ENCODE measurements around the gene SCN4B.

Gene SCN4B

DNA sequence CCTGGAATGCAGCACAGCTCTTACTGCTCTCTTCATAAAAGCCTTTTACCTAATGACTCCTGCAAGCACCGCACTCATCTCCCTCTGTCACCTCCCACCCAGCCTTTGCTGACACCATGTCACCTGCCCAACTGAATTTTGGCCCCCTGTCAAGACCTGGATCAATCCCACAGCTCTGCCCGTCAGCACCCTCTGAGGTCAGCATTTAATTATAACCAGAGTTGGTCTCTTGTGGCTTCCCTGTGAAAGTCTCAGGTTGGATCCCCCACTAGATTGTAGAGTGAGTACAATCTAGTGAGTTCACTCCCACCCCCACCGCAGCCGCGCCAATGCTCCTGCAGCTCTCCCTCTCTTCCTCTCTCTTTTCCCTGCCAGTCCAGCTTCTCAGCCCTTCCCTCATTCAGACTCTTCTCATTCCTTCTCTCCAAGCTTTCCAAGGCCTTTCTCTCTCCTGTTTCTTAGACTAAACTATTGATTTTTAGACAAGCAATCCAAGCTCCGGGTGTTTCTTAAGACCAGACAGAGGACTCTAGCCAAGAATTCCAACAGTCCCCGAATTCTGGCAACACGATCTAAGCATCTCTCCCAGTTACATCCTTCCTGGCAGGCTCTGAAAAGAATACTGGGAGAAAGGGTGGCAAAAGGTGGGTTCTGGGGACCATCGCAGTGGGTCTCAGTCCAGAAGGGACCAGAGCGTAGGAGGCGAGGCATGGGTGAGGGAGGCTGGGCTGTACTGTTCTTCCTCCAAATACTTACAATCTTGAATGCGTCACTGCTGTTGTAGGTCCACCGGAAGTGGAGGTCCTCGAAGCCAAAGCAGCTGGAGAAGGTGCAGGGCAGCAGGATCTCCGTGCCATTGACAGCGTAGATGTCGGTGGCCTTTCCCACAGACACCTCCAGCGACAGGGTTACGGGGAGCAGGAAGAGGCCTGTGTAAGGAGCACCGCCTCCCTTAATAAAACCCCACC is 8.0 kb downstream of the SCN4B start:
- Histone ChIP-seq H3K4me3 (ENCODE audit: low read length) (no peak overlapping the region), H3K27me3 (ENCODE audit: insufficient read depth, low read length) (peaks cover 51% of the 10 kb centered on the region)

GRCh38 chr11:118143661-118144185 is 8.9 kb downstream of the SCN4B start:
- Histone ChIP-seq H3K9me3 (ENCODE audit: low read length) (no peaks in the 10 kb centered on the region), H3K36me3 (ENCODE audit: insufficient read depth, low read length) (no peaks in the 10 kb centered on the region), H3K4me1 (ENCODE audit: insufficient read depth, low read length) (peaks cover 4% of the 10 kb centered on the region), H2AFZ (ENCODE audit: low read depth, low read length) (no peak overlapping the region), H3K4me3 (ENCODE audit: low read length) (no peak overlapping the region), H3K27me3 (ENCODE audit: insufficient read depth, low read length) (peaks cover 44% of the 10 kb centered on the region)

More for the DNA sequence above, 8.0 kb downstream of the SCN4B start:
- no peaks in the 10 kb centered on the region for H3K9me3 ChIP-seq (ENCODE audit: low read length)
- no peaks in the 10 kb centered on the region for H3K36me3 ChIP-seq (ENCODE audit: insufficient read depth, low read length)
- H3K4me1 ChIP-seq (ENCODE audit: insufficient read depth, low read length), result peaks cover 4% of the 10 kb centered on the region
- no peak overlapping the region for H2AFZ ChIP-seq (ENCODE audit: low read depth, low read length)

DNA sequence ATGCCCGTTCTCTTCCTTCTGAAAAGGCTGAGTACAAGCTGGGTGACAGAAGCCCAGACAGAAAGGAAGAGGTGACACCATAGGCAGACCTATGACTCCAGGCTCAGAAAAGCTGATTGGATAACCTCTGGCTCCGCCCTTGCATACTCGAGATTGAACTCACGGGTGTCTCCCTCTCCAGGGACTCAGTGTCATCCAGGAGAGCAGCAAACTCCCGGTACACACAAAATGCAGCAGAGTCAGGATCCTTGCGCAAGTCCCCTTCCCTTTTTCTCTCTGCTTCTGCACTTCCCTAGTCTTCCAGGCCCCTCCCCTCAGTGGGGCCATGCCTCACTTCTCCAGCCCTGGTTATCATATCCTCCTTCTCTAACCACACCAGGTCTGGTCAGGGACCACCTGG is 9.8 kb downstream of the SCN4B start:
- H3K4me3 ChIP-seq (ENCODE audit: low read length), result no peak overlapping the region
- H3K4me1 ChIP-seq (ENCODE audit: insufficient read depth, low read length), result peaks cover 4% of the 10 kb centered on the region
- H2AFZ ChIP-seq (ENCODE audit: low read depth, low read length), result no peak overlapping the region
- no peaks in the 10 kb centered on the region for H3K9me3 ChIP-seq (ENCODE audit: low read length)
- peaks cover 43% of the 10 kb centered on the region for H3K27me3 ChIP-seq (ENCODE audit: insufficient read depth, low read length)
- H3K36me3 ChIP-seq (ENCODE audit: insufficient read depth, low read length), result no peaks in the 10 kb centered on the region

DNA sequence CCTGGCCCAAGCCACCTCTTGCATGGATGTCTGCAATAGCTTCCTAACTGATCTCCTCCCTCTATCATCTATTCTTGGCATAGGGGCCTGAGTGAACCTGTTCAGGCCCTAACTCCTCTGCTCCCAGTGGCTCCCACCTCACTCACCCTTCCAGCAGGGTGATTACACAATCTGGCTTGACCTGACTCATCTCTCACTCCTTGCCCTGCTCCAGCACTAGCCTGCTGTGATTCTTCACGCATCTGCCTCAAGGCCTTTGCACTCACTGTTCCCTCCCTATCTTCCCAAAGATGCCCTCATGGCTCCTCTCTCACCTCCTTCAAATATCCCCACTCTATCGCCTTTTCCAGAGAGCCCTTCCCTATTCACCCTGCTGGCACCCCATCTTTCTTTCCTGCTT is 10.5 kb downstream of the SCN4B start:
- Histone ChIP-seq H3K9me3 (ENCODE audit: low read length) (no peaks in the 10 kb centered on the region), H3K36me3 (ENCODE audit: insufficient read depth, low read length) (no peaks in the 10 kb centered on the region), H3K4me1 (ENCODE audit: insufficient read depth, low read length) (peaks cover 4% of the 10 kb centered on the region), H2AFZ (ENCODE audit: low read depth, low read length) (no peak overlapping the region), H3K27me3 (ENCODE audit: insufficient read depth, low read length) (peaks cover 39% of the 10 kb centered on the region), H3K4me3 (ENCODE audit: low read length) (no peak overlapping the region)

GRCh38 chr11:118139578-118139977 is 13.0 kb downstream of the SCN4B start:
- no peaks in the 10 kb centered on the region for H3K4me1 ChIP-seq (ENCODE audit: insufficient read depth, low read length)
- H2AFZ ChIP-seq (ENCODE audit: low read depth, low read length), result no peak overlapping the region
- H3K27me3 ChIP-seq (ENCODE audit: insufficient read depth, low read length), result peaks cover 28% of the 10 kb centered on the region
- H3K9me3 ChIP-seq (ENCODE audit: low read length), result no peaks in the 10 kb centered on the region
- no peaks in the 10 kb centered on the region for H3K36me3 ChIP-seq (ENCODE audit: insufficient read depth, low read length)
- H3K4me3 ChIP-seq (ENCODE audit: low read length), result no peak overlapping the region

DNA sequence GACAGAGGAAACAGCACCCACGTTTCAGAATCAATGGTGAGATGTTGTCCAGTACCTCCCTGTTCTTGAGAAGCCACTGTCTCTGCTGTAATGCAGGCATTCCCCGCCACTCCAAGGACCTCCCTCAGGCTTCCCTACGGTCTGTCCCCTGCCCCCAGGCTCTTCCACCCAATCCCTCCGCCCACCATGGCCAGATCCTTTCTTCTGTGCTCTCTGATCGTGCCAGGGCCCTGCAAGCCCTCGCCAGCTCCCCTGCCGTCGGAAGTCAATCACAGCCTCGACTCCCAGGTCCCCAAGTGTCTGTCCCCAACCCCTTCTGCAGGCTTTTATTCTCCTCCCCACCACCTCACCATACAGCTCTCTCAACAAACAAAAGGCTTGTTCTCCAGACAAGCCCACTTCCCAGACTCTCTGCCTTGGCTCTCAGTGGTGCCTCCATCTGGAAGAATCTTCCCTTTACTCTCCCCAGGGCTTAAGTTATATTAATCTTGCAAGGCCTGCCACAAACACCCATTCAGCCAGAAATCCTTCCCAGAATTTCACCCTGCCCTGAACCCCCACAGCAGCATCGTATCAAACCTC is 13.7 kb downstream of the SCN4B start:
- no peak overlapping the region for H3K4me3 ChIP-seq (ENCODE audit: low read length)
- H3K36me3 ChIP-seq (ENCODE audit: insufficient read depth, low read length), result no peaks in the 10 kb centered on the region
- no peak overlapping the region for H2AFZ ChIP-seq (ENCODE audit: low read depth, low read length)
- H3K9me3 ChIP-seq (ENCODE audit: low read length), result no peaks in the 10 kb centered on the region
- no peaks in the 10 kb centered on the region for H3K4me1 ChIP-seq (ENCODE audit: insufficient read depth, low read length)
- peaks cover 28% of the 10 kb centered on the region for H3K27me3 ChIP-seq (ENCODE audit: insufficient read depth, low read length)

DNA sequence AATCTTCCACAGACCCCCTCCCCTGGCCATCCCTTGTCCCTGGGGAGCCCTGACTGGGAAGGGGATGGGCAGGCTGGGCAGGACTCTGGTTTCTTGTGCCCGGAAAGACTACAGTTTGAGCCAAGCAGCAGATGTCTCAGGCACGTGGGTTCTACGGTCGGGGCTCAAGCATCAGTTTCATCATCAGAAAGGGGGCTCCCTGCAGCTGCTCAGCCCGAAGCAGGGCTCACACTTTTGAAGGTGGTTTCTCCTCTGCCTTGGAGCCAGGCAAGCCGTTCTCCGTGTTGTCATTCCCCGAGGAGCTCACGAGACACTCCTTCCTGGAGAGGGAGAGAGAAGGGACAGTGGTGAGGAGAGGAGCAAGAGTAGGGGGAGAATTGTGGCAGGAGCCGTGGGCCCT is 15.8 kb downstream of the SCN4B start:
- Histone ChIP-seq H3K4me1 (ENCODE audit: insufficient read depth, low read length) (no peaks in the 10 kb centered on the region), H3K9me3 (ENCODE audit: low read length) (no peaks in the 10 kb centered on the region), H3K27me3 (ENCODE audit: insufficient read depth, low read length) (peaks cover 20% of the 10 kb centered on the region), H3K4me3 (ENCODE audit: low read length) (no peak overlapping the region), H2AFZ (ENCODE audit: low read depth, low read length) (no peak overlapping the region), H3K36me3 (ENCODE audit: insufficient read depth, low read length) (no peaks in the 10 kb centered on the region)

- Histone ChIP-seq H3K4me3 (ENCODE audit: low read length) (no peak overlapping the region), H3K9me3 (ENCODE audit: low read length) (no peaks in the 10 kb centered on the region)
These were observed 16.3 kb downstream of the SCN4B start for GRCh38 chr11:118136341-118136740.

GRCh38 chr11:118135796-118136165 is 16.8 kb downstream of the SCN4B start:
- Histone ChIP-seq H3K4me1 (ENCODE audit: insufficient read depth, low read length) (no peaks in the 10 kb centered on the region), H3K9me3 (ENCODE audit: low read length) (no peaks in the 10 kb centered on the region), H2AFZ (ENCODE audit: low read depth, low read length) (no peak overlapping the region), H3K4me3 (ENCODE audit: low read length) (no peak overlapping the region), H3K36me3 (ENCODE audit: insufficient read depth, low read length) (no peaks in the 10 kb centered on the region), H3K27me3 (ENCODE audit: insufficient read depth, low read length) (peaks cover 18% of the 10 kb centered on the region)

More at GRCh38 chr11:118136341-118136740, 16.3 kb downstream of the SCN4B start:
- H3K36me3 ChIP-seq (ENCODE audit: insufficient read depth, low read length), result no peaks in the 10 kb centered on the region
- no peak overlapping the region for H2AFZ ChIP-seq (ENCODE audit: low read depth, low read length)
- H3K27me3 ChIP-seq (ENCODE audit: insufficient read depth, low read length), result peaks cover 20% of the 10 kb centered on the region
- H3K4me1 ChIP-seq (ENCODE audit: insufficient read depth, low read length), result no peaks in the 10 kb centered on the region

DNA sequence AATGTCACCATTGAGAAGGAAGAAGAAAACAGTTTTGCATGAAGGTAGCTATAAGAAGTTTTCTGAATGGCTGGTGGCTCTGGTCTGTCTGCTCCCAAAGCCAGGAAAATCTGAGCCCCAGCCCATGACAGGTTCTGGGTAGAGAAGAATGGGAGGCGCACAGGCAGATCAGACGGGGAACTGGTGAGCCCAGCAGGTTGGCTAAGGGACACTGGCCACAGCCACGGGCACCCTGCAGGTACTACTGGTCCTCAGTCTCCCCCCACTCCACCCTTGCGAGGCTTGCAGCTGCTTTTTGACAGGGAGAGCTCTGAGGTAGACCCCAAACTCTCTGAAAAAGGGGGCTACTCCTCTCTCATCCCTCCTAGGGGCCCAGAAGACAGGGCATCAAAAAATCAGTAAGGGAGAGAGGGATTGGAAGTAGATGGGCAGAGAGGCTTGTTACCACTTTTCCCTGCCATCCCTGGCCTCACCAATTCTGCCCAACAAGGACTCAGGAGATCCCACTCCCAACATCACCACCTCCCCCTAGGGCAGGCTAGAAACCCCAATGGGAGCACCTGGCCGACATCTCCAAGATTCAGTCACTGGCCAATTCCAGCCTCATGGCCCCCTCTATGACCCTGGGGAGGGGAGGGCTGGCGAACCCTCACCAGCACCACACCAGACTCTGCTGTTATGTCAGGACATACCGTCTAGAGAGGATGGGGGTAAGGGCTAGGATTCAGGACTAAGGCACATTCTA is 17.4 kb downstream of the SCN4B start:
- no peak overlapping the region for H2AFZ ChIP-seq (ENCODE audit: low read depth, low read length)
- no peaks in the 10 kb centered on the region for H3K36me3 ChIP-seq (ENCODE audit: insufficient read depth, low read length)
- H3K4me1 ChIP-seq (ENCODE audit: insufficient read depth, low read length), result no peaks in the 10 kb centered on the region
- H3K27me3 ChIP-seq (ENCODE audit: insufficient read depth, low read length), result peaks cover 16% of the 10 kb centered on the region
- H3K9me3 ChIP-seq (ENCODE audit: low read length), result no peaks in the 10 kb centered on the region
- no peak overlapping the region for H3K4me3 ChIP-seq (ENCODE audit: low read length)

DNA sequence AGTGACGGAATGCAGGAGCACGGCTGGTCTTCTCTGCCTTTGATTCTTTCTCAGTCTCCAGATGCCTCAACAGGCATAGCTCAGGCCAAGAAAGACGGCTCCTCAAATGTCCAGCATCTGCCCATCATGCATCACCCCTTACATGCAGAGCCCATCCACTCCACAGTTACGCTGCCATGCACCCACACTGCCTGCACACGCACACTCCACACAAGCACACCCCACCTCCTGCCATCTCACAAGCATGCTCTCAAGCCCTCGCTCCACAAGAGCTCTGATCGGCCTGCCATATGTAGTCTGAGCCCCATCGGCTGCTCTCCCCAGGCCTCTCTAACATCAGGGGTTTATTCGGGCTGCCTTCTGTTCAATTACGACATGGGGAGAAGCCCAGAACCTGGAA is 18.8 kb downstream of the SCN4B start:
- Histone ChIP-seq H2AFZ (ENCODE audit: low read depth, low read length) (no peak overlapping the region), H3K36me3 (ENCODE audit: insufficient read depth, low read length) (no peaks in the 10 kb centered on the region), H3K9me3 (ENCODE audit: low read length) (no peaks in the 10 kb centered on the region), H3K4me3 (ENCODE audit: low read length) (no peak overlapping the region), H3K27me3 (ENCODE audit: insufficient read depth, low read length) (peaks cover 22% of the 10 kb centered on the region), H3K4me1 (ENCODE audit: insufficient read depth, low read length) (no peaks in the 10 kb centered on the region)

DNA sequence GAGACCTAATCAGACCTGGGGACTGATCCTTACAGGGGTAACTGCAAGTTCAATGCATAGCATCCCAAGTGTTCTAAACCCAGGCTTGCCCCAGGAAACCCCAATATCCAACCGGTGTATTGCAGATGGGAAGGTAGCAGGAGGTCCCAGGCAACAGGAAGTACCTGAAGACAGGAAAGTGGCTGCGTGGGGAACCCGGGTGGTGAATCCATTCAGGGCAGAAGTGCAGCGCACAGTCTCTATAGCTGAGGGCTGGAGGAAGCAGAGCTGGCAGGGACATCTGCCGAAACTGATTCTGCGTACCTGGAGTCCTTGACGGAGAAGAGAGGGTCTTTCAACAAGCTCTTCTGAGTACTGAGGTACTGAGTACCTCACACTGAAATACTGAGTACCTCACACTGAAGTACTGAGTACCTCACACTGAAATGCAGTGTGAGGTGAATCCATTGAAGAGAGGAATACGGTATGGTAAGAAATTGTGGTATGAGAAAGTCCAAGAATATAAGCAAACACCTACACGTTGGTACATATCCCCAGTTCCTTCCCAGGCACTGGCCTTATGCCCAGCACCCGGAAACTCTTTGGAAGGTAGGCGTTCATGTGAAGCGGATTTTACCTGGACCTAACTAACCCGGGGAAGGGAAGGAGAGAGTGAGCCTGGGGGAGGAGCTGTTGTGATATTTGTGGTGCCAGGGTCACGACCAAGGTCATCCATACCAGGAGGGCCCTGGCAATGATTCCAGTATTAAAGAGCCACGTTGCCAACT is 20.1 kb downstream of the SCN4B start:
- Histone ChIP-seq H3K4me1 (ENCODE audit: insufficient read depth, low read length) (no peaks in the 10 kb centered on the region), H3K4me3 (ENCODE audit: low read length) (no peak overlapping the region), H3K27me3 (ENCODE audit: insufficient read depth, low read length) (peaks cover 15% of the 10 kb centered on the region), H3K9me3 (ENCODE audit: low read length) (no peaks in the 10 kb centered on the region), H2AFZ (ENCODE audit: low read depth, low read length) (no peak overlapping the region), H3K36me3 (ENCODE audit: insufficient read depth, low read length) (no peaks in the 10 kb centered on the region)

Measured in neuron (in vitro differentiated cells).